GM19395 (cell line): ENCODE data around the gene UGT3A1.
"Not testable (repeated sequence)": the region's sequence is repeated elsewhere in the genome, so short reads cannot be mapped to it uniquely, and the experiment has no call there.

Experiments used
- ATAC-seq: cut with Tn5 transposase; IDR thresholded peaks from one replicate; pipeline ENCODE4 v1.9.1; 2021; ENCODE audit warnings: mild to moderate bottlenecking, moderate library complexity; ENCODE audit not compliant: unreplicated experiment

Gene UGT3A1

GRCh38 chr5:35990941-35991611 is at the start of gene UGT3A1:
Gene UGT3A1, minus strand, starts transcription at chr5:35991390. Its CDS starts 150 bp downstream, at chr5:35991240.
- ATAC-seq = no peak

- ATAC-seq = no peak
Observed at GRCh38 chr5:36035696-36036095, 44.5 kb upstream of the UGT3A1 start.

- ATAC-seq = not testable (repeated sequence)
Observed at GRCh38 chr5:36034536-36035134, 43.4 kb upstream of the UGT3A1 start.

GRCh38 chr5:36033486-36033885 is 42.3 kb upstream of the UGT3A1 start:
- no peak for ATAC-seq

- ATAC-seq = no peak
Observed at GRCh38 chr5:36033047-36033446, 41.9 kb upstream of the UGT3A1 start.

- no peak for ATAC-seq
Observed at GRCh38 chr5:36031223-36031622, 40.0 kb upstream of the UGT3A1 start.

- ATAC-seq = no peak
Observed at GRCh38 chr5:36029914-36030313, 38.7 kb upstream of the UGT3A1 start.

GRCh38 chr5:36028816-36029465 is 37.8 kb upstream of the UGT3A1 start:
- ATAC-seq = no peak

GRCh38 chr5:36027711-36028110 is 36.5 kb upstream of the UGT3A1 start:
- ATAC-seq = no peak

GRCh38 chr5:36026706-36027465 is 35.7 kb upstream of the UGT3A1 start:
- ATAC-seq = no peak

- not testable (repeated sequence) for ATAC-seq
Observed at GRCh38 chr5:36022246-36022645, 31.1 kb upstream of the UGT3A1 start.

- ATAC-seq = not testable (repeated sequence)
Observed at GRCh38 chr5:36019584-36019983, 28.4 kb upstream of the UGT3A1 start.

GRCh38 chr5:36017622-36018021 is 26.4 kb upstream of the UGT3A1 start:
- no peak for ATAC-seq

- no peak for ATAC-seq
Observed at GRCh38 chr5:36017004-36017403, 25.8 kb upstream of the UGT3A1 start.

- no peak for ATAC-seq
Observed at GRCh38 chr5:36013182-36013581, 22.0 kb upstream of the UGT3A1 start.

- ATAC-seq = no peak
Observed at GRCh38 chr5:36009698-36010097, 18.5 kb upstream of the UGT3A1 start.

GRCh38 chr5:36007366-36007765 is 16.2 kb upstream of the UGT3A1 start:
- ATAC-seq = no peak

- ATAC-seq = no peak
Observed at GRCh38 chr5:36006163-36006562, 15.0 kb upstream of the UGT3A1 start.

GRCh38 chr5:36001032-36001431 is 9.8 kb upstream of the UGT3A1 start:
- ATAC-seq = no peak

- ATAC-seq = no peak
Observed at GRCh38 chr5:35999547-35999946, 8.4 kb upstream of the UGT3A1 start.

GRCh38 chr5:35996076-35996475 is 4.9 kb upstream of the UGT3A1 start:
- ATAC-seq = no peak
